Activated CD4-positive, CD25-positive, alpha-beta regulatory T cell treated with anti-CD3 and anti-CD28 coated beads, Interleukin-2, amount 50 U/mL, for 24 hours (primary cell): ENCODE data around the gene AMH.
A peak's percentile ranks its signal among the peaks of the same experiment; 100 is the strongest.
"Not testable (repeated sequence)": the region's sequence is repeated elsewhere in the genome, so short reads cannot be mapped to it uniquely, and the experiment has no call there.

ENCODE experiments used
- ATAC-seq, 2 donors: fragments of 150-1000 bp; cut with Tn5 transposase; one replicate each; pipeline ENCODE4 v1.10.0; 2021; ENCODE audit warnings: mild to moderate bottlenecking in 1 of 2, moderate library complexity in 1 of 2

Gene AMH

DNA sequence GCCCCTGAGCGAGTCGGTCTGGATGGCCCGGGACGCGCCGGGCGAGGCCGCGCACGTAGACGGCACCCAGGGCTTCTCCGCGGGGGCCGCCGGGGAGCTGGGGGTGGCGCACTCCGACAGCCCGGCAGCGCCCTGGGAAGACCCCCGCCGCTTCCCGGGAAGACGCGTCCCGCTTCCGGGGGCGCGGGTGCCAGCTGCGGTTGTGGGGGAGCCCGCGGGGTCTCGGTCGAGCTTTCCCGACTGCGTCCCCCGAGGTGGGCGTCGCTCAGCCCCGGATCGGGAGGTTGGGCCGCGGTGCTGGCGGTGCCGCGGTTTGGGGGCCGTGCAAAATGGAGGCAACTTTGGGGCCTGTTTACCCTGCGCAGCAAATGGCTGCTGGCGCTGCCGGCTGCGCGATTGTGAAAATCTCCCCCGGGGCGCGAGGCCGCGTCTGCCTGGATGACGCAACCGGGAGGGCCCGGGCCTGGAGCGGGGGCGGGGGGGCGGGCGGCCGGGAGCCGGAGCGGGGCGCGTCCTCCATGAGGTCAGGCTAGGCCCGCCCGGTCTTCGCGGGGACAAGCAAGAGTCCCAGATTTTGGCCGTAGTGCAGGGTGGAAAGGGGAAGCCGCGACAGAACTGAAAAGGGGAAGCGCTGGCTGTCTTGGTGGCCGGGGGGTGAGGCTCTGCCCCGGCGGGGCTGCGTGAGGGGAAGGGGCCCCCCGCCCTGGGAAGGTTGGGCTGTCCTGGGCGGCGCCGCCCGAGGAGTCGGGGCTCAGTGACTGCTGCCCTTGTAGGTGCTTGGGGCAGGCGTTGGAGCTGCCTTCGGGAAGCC lies 21.5 kb downstream of the AMH start:
- peak; percentile 28 to 37 for ATAC-seq

DNA sequence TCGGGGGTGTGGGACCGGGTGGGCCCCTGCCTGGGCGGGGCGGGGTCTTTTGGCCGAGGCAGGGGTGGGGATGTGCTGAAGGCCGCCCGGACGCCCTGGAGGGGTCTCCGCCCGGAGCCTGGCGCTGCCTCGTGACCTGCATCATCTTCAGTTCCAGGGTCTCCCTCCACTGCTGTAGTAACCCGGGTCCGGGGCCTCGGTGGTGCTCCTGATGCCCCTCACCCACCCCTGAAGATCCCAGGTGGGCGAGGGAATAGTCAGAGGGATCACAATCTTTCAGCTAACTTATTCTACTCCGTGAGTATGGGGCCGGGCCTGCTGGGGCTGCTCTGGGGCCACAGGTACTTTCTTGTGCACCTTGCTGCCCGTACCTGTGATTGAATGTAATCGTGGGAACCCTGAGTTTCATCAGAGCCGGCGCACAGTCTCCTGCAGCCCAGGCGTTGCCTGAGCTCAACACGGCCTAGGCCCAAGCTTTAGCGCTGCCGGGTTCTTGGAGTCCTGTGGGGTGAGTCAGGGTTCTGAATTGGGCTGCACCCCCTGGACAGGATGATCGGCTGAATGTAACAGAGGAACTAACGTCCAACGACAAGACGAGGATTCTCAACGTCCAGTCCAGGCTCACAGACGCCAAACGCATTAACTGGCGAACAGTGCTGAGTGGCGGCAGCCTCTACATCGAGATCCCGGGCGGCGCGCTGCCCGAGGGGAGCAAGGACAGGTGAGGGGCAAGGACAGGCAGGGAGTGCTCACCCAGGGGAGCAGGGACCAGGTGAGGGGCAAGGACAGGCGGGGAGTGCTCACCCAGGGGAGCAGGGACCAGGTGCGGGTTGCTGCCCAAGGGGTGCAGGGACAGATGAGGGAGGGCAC lies 22.3 kb downstream of the AMH start:
- ATAC-seq: no peak

DNA sequence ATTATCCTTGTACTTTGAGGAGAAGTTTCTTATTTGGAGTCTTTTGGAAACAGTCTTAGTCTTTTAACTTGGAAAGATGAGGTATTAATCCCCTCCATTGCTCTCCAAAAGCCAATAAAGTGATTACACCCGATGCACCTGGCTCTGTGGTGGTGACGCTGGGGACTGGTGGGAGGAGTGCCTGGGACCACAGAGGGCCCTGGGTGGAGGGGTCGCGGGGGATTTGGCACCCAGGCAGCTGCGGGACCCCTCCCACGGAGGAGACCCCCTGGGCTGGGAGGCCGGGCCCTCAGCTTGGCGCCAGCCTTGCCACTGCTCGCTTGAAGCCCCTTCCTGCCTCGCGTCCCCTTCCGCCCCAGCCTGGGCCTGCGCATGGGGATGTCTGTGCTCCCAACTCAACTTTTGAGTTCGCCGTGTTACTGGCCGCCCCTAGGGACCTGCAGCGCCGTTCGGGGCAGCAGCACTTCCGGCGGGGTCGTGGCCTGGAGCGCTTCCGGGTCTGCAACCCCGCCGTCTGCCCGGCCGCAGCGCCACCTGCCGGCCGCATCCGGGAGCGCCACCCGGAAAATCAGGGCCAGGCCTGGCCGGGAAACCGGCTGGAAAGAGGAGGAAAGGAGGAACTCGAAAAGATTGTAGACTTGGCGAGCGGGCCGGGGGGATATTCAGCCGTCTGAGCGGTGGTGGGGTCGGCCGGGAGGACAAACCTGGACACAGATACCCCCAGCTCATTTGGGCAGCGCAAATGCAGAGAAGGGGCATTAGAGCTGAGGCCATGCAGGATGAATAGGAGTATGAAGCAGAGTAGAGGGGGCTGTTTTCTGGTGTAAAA lies 24.4 kb downstream of the AMH start:
- ATAC-seq: peak; percentile 22 to 46

DNA sequence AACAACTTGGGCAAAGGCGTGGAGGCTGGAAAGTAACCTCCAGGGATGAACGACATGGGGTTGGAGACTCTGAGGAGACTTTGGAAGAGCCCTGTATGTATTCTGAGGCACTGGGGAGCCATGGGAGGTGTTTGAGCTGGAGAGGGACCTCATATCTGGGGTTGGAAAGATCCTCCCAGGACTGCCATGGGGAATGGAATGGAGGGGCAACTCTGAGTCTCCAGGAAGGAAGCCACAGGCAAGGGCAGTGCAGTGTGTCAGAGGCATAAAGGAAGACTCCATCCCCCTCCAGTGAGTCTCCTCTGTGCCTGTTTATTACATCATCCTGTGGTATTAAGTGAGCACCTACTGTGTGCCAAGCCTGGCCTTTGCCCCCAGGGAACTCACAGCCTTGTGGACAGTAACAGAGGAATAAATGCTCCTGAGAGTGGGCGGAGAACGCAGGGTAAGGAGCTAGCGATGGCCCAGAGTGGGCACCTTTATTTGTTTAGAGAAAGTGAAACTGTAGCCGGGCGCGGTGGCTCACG lies 25.1 kb downstream of the AMH start:
- no peak for ATAC-seq

DNA sequence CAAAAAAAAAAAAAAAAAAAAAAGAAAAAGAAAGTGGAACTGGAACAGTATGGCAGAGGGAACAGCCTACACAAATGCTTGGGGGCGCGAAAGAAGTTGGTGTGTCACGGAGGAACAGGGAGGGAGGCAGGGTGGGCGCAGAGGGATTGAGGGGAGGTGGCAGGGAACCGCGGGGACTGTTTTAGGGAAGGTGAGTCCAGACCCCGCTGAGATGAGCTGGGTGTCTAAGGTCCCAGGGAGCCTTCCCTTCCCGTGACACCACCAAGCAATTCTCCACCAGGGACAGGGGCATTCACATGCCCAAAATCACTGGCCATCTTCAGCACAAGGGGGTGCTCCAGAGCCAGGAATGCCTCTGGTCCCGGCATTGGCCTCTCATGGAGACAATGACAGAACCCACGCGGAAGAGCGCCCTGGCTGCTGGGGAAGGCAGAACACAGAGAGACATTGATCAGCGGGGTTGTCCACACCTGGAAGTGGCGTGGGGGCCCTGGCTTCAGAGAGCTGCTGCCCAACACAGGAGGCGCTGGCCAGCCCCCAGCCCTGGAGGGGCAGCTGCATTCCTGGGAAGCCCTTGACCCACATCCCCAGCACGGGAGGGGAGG lies 25.9 kb downstream of the AMH start:
- ATAC-seq: no peak

DNA sequence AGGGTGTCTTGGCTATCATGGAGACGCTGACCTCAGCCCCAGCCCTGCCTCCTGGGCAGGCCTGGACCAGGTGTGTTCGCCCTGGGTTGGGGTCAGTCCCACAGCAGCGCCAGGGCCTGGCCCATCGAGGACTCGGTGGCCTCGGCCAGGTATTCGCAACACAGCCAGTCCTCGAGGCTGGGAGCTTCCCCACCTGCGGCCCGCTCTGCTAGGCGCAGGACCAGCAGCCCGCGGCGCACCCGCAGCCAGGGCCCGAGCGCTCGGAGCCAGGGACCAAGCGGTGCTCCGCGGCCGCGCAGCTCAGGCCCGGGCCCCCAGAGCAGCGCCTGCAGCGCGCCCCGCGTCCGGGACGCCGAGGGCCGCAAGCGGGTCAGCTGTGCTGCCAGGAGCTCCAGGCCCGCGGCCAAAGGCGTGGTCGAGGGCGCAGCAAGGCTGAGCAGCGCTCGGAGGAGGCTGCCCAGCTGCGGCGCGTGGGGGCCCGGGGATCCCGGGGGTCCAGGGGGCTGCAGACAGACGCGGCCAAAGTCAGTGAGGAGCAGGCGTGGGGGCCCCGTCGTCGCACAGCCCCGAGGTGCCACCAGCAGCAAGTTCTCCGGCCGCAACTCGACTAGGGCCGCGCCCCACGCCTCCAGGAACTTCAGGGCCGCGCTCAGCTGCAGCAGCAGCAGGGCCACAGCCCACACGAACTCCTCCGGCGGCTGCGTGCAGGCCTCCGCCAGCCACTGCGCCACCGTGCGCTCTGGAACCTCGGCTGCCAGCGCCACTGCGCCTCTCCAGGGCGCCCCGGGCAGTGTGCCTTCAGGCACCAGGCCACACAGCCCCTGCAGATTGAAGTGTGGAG lies 26.7 kb downstream of the AMH start:
- ATAC-seq: no peak

DNA sequence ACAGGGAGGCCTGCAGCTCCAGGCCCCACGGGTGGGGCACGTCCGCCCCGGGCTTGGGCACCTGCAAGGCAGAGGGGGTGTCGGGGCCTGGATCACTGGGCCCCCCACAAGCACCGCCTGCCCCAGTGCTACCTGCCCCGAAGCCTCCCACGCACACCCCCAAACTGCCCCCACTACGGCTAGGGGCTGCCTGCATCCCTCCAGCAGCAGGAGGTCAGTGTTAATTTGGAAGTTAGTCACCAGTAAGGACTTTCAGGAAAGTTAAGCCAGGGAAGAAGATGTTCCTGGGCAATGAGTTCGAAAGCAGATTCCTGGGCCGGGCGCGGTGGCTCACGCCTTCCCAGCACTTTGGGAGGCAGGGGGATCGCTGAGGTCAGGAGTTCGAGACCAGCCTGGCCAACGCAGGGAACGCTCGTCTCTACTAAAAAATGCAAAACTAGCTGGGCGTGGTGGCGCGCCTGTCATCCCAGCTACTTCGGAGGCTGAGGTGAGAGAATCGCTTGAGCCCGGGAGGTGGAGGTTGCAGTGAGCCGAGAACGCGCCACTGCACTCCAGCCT lies 27.4 kb downstream of the AMH start:
- no peak for ATAC-seq

DNA sequence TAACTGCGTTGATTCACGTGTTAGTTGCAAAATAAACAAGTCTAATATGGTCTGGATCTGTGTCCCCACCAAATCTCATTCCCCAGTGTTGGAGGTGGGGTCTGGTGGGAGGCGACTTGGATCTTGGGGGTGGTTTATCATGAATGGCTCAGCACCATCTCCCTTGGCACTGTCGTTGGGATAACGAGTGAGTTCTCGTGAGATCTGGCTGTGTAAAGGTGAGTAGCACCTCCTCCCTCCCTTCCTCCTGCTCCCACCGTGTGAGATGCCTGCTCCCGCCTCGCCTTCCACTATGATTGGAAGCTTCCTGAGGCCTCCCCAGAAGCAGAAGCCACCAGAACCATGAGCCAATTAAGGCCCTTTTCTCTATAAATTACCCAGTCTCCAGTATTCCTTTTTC lies 28.0 kb downstream of the AMH start:
- no peak for ATAC-seq

DNA sequence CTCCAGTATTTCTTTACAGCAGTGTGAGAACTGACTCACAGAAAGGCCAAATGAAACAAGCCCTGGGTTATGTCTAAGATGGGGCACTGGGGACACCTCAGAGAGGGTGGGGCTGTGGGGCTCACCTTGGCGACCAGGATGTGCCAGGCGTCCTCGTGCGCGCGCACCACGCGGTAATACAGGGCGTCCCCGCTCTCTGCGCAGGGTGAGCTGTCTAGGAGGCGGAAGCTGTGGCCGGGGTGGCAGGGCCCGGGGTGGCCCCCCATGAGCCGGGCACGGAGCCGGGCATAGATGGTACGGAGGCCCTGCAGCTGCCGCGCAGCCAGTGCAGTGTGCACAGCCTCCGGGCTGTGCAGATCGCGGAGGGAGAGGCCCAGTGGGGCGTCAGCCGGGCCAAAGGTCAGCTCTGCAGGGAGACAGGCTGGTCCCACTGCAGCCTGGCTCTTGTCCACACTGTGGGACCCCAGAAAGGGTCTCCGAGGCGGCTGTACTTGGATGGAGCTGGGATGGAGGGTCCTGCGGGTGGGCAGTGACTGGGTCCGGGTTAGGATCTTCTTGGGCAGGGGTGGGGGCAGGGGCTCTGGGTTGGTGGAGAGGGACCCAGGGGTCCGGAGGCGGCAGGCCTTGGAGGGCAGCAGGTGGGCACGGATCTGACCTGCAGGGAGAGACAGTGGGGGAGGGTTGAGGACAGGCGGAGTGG lies 29.5 kb downstream of the AMH start:
- ATAC-seq: no peak

DNA sequence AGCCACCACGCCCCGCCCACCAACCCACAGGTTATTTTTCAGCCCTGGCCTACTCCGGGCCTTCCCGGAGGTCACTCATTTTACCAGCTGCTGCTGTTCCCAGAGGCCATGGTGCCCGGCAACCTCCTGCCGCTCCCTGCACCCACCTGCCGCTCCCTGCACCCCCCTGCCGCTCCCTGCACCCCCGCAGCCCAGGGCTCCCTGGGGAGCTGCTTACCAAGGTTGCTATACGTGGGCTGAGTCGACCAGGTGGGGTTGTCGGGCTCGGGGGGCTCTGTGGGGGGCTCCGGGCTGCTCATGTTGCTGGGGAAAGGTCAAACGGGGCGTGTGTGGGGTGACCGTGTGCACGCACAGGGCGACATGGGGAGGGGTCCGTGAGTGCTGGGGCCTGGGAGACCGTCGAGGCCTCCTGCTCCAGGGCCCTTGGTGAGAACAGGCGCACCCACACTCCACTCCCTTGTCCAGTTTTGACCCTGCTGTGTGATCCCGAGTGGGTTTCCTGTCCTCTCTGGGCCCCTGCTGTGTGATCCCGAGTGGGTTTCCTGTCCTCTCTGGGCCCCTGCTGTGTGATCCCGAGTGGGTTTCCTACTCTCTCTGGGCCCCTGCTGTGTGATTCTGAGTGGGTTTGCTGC lies 31.6 kb downstream of the AMH start:
- ATAC-seq: no peak

DNA sequence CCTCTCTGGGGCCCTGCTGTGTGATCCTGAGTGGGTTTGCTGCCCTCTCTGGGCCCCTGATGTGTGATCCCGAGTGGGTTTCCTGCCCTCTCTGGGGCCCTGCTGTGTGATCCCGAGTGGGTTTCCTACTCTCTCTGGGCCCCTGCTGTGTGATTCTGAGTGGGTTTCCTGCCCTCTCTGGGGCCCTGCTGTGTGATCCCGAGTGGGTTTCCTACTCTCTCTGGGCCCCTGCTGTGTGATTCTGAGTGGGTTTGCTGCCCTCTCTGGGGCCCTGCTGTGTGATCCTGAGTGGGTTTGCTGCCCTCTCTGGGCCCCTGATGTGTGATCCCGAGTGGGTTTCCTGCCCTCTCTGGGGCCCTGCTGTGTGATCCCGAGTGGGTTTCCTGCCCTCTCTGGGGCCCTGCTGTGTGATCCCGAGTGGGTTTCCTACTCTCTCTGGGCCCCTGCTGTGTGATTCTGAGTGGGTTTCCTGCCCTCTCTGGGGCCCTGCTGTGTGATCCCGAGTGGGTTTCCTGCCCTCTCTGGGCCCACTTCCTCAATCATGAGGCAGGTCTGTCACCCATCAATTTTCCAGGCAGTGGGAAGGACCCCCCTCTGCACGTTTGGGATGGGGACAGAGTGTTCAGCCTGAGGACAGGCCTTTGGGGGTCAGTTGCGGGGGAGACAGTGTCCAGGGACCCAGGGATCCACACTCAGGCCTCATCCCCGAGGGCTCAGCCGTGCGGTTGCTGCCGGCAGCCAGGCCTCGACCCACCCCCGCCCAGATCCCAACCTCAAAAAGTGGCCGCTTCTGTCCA lies 32.3 kb downstream of the AMH start:
- ATAC-seq: not testable (repeated sequence)

DNA sequence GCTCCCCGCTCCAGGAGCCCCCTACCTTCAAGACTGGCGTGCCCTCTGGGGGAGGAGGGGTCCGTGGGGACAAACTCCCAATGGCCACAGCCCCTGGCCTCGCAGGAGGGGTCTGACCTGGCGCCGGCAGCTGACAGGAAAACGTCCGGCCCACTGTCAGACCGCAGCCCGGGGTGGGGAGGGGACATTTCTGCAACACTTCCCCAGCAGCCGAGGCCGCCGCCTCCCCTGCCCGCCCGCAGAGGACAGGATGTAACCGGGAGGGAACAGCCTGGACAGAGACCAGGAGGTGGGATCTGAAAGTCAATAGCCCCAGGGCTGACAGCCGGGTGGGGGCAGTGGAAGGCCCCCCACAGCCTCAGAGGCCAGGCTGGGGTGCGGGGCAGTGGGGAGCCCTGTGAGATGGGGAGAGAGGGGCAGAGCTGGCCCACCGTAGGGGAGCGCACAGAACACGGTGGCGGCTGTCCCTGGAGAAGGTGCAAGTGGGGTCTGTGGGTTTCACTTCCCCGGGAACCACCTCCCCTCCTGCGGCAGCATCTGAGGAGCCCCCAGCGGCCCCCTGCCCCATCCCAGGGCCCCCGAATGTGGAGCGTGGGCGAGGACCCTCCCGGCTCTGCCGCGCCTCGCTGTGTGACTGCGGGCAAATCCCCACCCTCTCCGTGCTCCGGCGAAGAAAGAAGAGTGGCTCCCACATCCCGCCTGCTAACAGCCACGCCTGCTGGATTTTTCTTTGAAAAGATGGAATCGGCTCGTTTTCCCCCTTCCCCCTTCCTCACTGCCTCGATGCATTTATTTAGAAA lies 33.1 kb downstream of the AMH start, which contains the start of gene PEAK3:
Gene PEAK3 (minus strand): TSS at position 114 of the 800 bp plus-strand sequence. CDS start 1,244 bp downstream, outside the sequence.
- peak; percentile 14 to 46 for ATAC-seq

DNA sequence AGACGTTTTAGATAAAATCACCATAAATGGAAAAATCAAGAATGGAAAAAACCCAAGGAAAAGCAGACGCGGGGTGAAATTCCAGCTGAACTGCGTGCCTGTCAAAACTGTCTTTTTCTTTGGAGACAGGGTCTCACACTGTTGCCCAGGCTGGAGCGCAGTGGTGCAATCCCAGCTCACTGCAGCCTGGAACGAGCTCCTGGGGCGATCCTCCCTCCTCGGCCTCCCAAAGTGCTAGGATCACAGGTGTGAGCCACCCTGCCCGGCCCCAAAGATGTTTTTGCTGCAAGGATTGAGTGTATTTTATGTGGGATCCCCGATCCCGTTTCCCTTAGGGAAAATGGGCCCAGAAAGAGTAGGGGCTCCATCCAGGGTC lies 33.7 kb downstream of the AMH start:
- ATAC-seq: no peak

DNA sequence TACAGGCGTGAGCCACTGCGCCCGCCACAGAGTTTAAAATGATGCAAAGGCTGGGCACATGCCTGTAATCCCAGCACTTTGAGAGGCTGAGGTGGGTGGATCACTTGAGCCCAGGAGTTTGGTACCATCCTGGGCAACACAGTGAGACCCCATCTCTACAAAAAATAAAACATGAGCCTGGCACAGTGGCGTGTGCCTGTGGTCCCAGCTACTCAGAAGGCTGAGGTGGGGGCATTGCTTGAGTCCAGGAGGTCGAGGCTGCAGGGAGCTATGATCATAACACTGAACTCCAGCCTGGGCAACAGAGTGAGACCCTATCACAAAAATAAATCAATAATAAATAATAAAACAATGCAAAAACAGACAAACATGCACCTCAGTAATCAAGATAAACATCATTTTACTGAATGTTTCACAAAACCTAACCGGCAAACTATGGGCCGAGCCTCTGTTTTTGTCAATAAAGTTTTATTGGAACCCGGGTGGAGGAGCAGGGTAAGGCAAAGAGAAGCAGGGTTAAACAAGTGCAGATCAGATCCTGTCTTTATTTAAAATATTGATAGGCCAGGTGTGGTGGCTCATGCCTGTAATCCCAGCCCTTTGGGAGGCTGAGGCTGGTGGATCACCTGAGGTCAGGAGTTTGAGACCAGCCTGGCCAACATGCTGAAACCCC lies 34.8 kb downstream of the AMH start:
- ATAC-seq: no peak

DNA sequence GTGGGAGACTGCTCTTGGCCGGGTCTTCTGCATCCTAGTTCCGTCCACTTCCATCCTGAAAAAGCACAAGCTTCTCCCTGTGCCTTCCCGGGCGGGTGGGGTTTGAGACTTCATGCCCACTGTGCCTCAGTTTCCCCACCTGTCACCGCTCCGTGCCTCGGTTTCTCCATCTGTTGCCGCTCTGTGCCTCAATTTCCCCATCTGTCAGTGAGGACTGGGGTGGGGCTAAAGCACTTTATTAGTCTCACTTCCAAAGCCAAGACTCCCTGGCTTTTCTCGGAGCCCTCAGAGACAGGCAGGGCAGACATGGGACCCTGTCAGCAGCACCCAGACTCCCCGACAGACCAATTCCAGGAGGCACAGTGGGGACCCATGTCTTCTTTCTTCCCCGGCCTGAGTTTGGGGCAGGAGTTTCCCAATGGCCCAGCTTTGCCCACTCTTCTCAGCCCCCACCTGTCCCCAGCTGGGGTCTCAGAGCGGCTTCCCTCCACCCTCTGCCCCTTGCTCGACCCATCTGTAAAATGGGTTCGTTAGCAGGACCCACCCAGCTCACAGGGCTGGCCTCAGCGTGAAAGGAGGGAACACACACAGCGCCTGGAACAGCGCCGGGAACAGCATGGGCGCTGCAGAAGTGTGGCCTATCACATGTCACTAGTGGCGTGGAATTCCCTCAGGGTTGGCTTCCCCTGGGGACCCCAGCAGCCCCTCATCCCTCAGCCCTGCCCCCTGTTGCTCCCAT lies 37.4 kb downstream of the AMH start:
- no peak for ATAC-seq

DNA sequence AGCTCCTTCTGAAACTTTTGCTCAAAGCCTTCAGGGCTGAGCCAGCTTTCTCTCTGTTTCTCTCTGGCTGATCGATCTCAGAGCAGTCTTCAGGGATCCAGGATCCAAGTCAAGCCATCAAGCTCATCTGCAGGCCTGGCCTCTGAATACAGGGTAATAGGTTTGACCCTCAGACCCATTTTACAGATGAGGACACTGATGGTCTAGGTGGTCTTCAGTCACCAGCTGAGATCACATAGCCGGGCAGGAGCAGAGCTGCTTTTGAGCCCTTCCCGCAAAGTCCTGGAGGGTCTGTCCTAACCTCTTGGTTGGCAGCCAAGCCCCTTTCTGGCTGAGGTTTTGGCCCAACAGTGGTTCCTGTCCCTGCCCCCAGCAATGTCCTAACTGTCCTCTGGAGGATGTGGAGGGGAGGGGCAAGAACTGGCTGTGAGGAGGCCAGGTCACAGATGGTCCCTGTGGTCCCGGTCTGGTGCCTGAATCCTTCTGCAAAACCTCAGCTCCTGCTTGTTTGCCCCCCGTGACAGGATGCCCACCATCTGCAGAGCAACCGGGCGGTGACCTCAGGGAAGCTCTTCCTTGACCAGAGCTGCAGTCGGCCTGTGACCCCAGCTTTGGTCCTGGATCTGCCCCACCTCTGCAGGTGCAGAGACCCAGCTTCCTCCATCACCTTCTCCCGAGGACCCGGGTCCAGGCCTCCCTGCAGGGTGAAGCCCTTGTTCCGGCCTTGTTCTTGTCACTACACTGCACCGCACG lies 38.6 kb downstream of the AMH start:
- no peak for ATAC-seq
